Gastroesophageal sphincter (tissue), 3 donors: ENCODE results near the gene PPP1R2C.

Source experiments
- EP300 ChIP-seq: sonication (generic); formaldehyde crosslinking; IDR thresholded peaks from one replicate; pipeline ENCODE4 v1.6.1; 2017; ENCODE audit warnings: antibody characterized with exemption, mild to moderate bottlenecking
- POLR2A ChIP-seq, 2 donors: fragments of 450-650 bp; IDR thresholded peaks; one replicate each; pipeline ENCODE4 v1.6.1; 2017; ENCODE audit warnings: antibody characterized with exemption in 2 of 2, mild to moderate bottlenecking in 2 of 2, moderate library complexity in 1 of 2
- TF ChIP-seq, protein P1 (sequence below), 4 experiments: fragments of 200-600 bp in 2 of 4; fragments of 450-650 bp in 2 of 4; sonication (generic) in 1 of 4; IDR thresholded peaks; one replicate each; pipeline ENCODE4 v1.5.1; 2017 to 2019; ENCODE audit warnings: antibody characterized with exemption in 4 of 4, mild to moderate bottlenecking in 2 of 4, moderate library complexity in 2 of 4

DNA sequence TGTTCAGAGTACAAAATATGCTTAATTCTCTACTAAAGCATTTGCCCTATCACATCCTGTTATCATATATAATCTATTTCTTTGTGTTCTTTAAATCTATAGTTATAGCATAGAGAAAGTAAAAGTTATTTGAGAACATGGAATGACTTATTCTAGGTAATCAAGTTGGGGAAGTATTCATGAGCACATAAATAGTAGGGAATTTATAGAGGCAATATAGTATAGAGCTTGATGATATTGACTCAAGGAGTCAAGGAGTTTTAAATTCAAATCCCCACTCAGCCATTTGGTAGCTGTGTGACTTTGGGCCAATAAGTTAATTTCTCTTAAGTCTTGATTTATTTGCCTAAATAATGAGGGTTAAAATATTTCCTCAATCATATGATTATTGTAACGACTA, 37.5 kb downstream of the PPP1R2C start:
- TF ChIP-seq, protein P1, sequence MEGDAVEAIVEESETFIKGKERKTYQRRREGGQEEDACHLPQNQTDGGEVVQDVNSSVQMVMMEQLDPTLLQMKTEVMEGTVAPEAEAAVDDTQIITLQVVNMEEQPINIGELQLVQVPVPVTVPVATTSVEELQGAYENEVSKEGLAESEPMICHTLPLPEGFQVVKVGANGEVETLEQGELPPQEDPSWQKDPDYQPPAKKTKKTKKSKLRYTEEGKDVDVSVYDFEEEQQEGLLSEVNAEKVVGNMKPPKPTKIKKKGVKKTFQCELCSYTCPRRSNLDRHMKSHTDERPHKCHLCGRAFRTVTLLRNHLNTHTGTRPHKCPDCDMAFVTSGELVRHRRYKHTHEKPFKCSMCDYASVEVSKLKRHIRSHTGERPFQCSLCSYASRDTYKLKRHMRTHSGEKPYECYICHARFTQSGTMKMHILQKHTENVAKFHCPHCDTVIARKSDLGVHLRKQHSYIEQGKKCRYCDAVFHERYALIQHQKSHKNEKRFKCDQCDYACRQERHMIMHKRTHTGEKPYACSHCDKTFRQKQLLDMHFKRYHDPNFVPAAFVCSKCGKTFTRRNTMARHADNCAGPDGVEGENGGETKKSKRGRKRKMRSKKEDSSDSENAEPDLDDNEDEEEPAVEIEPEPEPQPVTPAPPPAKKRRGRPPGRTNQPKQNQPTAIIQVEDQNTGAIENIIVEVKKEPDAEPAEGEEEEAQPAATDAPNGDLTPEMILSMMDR (IDR thresholded peaks at IDR 0.05) = no peak
- TF ChIP-seq EP300 (no peak), POLR2A (IDR thresholded peaks at IDR 0.05) (no peak)
